GM23248 (cell line): ENCODE data around the gene AUP1.

Source experiments
- EZH2 ChIP-seq: fragments of 200-600 bp; sonication (generic); IDR thresholded peaks from 2 replicates; pipeline ENCODE4 v1.6.1; 2018; ENCODE audit warnings: antibody characterized with exemption, mild to moderate bottlenecking; ENCODE audit not compliant: insufficient read depth, poor library complexity, severe bottlenecking
- EZH2phosphoT487 ChIP-seq: fragments of 200-600 bp; sonication (generic); IDR thresholded peaks from 2 replicates; pipeline ENCODE4 v1.6.1; 2018; ENCODE audit warnings: antibody characterized with exemption, moderate library complexity, mild to moderate bottlenecking, low read depth; ENCODE audit not compliant: insufficient read depth

DNA sequence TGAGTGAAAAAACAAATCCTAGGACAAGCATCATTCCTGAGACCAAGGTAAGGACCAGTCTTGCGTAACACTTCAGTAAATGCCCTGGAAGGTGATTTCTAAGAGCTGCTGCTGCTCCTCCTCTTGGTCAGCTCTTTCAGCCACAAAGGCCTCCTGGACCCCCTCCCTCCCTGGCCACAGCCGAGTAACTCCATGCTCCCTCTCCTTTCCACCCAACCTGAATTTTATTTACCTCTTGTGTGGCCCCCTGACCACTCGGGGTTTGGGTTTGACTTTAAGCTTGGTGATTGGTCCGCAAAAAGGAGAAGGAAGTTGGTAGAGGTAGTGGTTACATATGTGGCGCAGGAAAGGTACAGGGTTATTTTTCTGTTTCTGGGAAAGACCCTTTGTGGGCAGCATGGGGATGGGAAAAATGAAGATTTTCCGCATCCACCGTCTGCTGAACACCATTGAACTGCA, 9.4 kb upstream of the AUP1 start:
- TF ChIP-seq EZH2phosphoT487 (no peak), EZH2 (no peak)
